Dermis blood vessel endothelial cell (primary cell): ENCODE data around the gene OR5D18. TPM values are rescaled to one million over a fixed set of nuclear protein-coding genes. Genes with fewer than 3 reads are reported as not detected.
"Not testable (repeated sequence)": the region's sequence is repeated elsewhere in the genome, so short reads cannot be mapped to it uniquely, and the experiment has no call there.

Experiments used
- DNase-seq: peaks from one replicate; pipeline ENCODE4 v3.0.0; 2010
- total RNA-seq: library from RNA; depleted of rRNA; stranded (reverse); fragments of >200 nt; gene quantifications from 2 replicates; pipeline ENCODE4 v1.2.3, GENCODE V29; 2014

Gene OR5D18
- total RNA-seq = not detected in 2 replicates

GRCh38 chr11:55819330-55819729, at the start of gene OR5D18:
Gene OR5D18 (plus strand): TSS chr11:55819630. CDS start chr11:55819630, 0 bp downstream.
- no peak for DNase-seq

DNA sequence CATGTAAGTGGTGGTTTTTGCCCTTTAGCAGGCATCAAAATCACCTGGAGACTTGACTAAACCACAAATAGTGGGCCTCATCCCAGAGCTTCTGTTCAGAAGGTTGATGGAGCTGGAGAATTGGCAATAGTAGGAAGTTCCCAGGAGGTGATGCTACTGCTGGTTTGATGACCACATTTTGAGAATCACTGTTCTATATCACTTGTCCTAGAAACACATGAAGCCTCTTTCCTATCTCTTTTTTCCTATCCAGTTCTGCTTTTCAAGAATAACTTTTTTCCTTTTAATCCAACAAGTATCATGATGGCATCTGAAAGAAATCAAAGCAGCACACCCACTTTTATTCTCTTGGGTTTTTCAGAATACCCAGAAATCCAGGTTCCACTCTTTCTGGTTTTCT, 46.3 kb upstream of the OR5D18 start, which contains the start of gene OR5D13:
Gene OR5D13, plus strand, starts transcription at position 301 of the 400 bp plus-strand sequence. Its CDS starts 0 bp downstream, at position 301.
- DNase-seq = no peak

- no peak for DNase-seq
Observed at GRCh38 chr11:55791606-55792005, 27.8 kb upstream of the OR5D18 start.

GRCh38 chr11:55793321-55793720, 26.1 kb upstream of the OR5D18 start:
- no peak for DNase-seq

DNA sequence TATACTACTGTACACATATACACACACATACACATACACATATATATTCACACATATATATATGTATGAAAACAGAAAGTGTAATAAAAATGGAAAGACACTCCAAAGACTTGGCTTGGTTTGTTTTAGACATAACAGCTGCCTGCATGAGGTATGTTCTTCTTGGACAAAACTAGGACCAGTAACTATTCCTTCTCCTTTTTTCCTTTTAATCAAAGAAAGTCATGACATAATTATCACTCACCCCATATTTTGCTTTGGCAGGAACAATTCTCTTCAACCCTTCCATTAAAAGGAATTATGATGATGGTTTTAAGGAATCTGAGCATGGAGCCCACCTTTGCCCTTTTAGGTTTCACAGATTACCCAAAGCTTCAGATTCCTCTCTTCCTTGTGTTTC, 24.2 kb upstream of the OR5D18 start, which contains the start of gene OR5D14:
Gene OR5D14, plus strand, starts transcription at position 301 of the 400 bp plus-strand sequence. Its CDS starts 0 bp downstream, at position 301.
- DNase-seq = no peak

GRCh38 chr11:55806248-55806647, 13.2 kb upstream of the OR5D18 start:
- no peak for DNase-seq

- DNase-seq = no peak
Observed at GRCh38 chr11:55811067-55811466, 8.4 kb upstream of the OR5D18 start, which contains the start of gene OR5L1. Gene OR5L1 (plus strand): TSS chr11:55811367. CDS start chr11:55811467, 100 bp downstream.

- no peak for DNase-seq
Observed at GRCh38 chr11:55826919-55827318, 7.5 kb downstream of the OR5D18 start, which contains the start of gene OR5L2. Gene OR5L2 (plus strand): TSS chr11:55827219. CDS start chr11:55827219, 0 bp downstream.

DNA sequence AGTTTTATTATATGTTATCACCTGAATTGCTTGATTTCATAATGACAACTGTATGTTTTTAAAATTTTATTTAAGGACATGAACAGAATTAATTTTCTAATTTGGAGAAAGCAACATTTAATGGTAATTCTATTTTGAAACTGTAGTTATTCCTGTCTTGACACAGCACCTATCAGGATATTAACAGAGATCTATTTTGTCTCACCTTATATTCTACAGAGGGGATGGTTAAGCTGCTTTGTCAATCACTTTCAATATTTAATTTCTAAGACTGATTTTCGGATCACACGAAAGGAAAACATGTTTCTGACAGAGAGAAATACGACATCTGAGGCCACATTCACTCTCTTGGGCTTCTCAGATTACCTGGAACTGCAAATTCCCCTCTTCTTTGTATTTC, 19.0 kb downstream of the OR5D18 start, which contains the start of gene OR5D16:
Gene OR5D16, plus strand, starts transcription at position 301 of the 400 bp plus-strand sequence. Its CDS starts 0 bp downstream, at position 301.
- DNase-seq = no peak

DNA sequence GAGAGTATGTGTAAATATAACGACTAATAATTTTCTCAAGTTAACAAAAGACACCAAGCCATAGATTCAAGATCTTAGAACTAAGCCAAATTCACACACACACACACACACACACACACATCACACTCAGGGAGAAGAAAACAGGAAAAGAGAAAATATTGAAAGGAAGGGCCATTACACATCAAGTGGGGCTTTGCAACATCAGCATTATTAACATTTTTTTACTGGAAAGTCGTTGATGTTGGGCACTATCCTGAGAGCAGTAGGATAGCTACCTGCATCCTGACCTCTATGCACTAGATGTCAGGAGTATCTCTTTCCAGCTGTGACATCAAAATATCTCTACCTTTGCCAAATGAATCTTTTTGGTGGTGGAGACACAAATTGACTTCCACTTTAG, 28.0 kb downstream of the OR5D18 start:
- DNase-seq = no peak

DNA sequence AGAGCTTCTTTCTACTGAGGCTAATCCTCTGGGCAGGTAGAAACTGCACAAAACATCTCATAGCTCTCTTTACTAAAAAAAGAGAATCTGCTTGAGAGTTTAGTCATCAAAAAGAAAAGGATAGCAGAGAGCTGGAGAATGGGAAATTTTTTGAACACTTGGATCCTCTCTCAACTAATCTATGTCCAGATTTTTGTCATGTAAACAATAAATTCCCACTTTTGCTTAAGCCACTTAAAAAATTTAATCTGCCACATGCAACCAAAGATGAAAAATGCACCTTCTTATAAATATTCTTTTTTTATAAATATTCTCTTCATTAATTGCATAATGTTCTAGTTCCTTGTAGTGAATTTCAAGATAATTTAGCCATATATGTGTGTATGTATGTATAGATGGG, 29.6 kb downstream of the OR5D18 start:
- DNase-seq = no peak

DNA sequence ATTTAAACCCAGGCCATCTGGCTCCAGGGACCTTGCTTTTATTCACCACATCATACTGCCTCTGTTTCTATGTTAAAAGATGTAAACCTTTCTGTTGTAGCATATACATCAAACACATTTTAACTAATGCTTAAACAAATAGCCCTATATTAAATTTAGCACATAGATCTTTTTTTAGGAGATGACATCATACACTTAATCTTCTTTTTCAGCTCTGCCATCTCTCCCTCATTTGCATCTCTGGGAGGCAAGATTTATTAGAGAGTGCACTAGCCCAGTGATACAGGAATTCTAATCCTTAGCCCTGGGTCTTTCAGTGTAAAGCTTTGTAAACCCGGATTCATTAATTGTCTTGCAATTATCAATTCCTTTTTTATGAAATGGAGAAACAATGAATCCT, 32.7 kb downstream of the OR5D18 start:
- no peak for DNase-seq

DNA sequence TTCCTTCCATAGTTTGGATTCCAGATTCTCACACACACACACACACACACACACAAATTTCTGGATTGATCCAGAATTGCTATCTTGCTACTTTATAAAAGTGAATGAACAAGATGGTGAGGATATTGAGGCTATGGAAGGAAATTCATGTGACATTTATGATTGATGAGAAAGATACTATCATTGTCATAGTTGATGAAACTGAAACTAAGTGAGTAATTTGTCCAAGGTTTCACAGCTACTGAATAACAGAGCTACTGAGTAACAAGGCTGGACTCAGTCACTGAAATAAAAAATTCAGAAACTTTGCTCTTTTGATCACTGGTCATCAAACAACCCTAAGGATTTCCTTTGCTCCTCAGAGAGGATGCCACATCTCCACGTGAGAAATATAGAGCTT, 35.3 kb downstream of the OR5D18 start:
- DNase-seq = no peak

- DNase-seq = not testable (repeated sequence)
Observed at GRCh38 chr11:55867354-55867753, 47.9 kb downstream of the OR5D18 start.

Other genes starting within 250 kb of the OR5D18 start
- not detected in 2 replicates for gene OR4C16, start 247.5 kb upstream of the OR5D18 start, total RNA-seq
- gene OR4C11, start 212.0 kb upstream of the OR5D18 start, total RNA-seq = not detected in 2 replicates
- gene OR4P4, start 184.5 kb upstream of the OR5D18 start, total RNA-seq = not detected in 2 replicates
- gene OR4S2, start 171.3 kb upstream of the OR5D18 start, total RNA-seq = not detected in 2 replicates
- not detected in 2 replicates for gene OR4C6, start 157.4 kb upstream of the OR5D18 start, total RNA-seq
- gene OR5D13, start 46.2 kb upstream of the OR5D18 start, total RNA-seq = not detected in 2 replicates
- not detected in 2 replicates for gene OR5D14, start 24.1 kb upstream of the OR5D18 start, total RNA-seq
- gene OR5L1, start 8.3 kb upstream of the OR5D18 start, total RNA-seq = not detected in 2 replicates
- not detected in 2 replicates for gene OR5L2, start 7.6 kb downstream of the OR5D18 start, total RNA-seq
- not detected in 2 replicates for gene OR5D16, start 19.1 kb downstream of the OR5D18 start, total RNA-seq
- not detected in 2 replicates for gene TRIM51, start 63.7 kb downstream of the OR5D18 start, total RNA-seq
- gene OR5W2, start 95.0 kb downstream of the OR5D18 start, total RNA-seq = not detected in 2 replicates
- gene OR5I1, start 116.8 kb downstream of the OR5D18 start, total RNA-seq = not detected in 2 replicates
- not detected in 2 replicates for gene OR10AG1, start 150.3 kb downstream of the OR5D18 start, total RNA-seq
- gene OR5F1, start 175.0 kb downstream of the OR5D18 start, total RNA-seq = not detected in 2 replicates
- gene OR5AS1, start 208.0 kb downstream of the OR5D18 start, total RNA-seq = not detected in 2 replicates